Colon (tissue), 2 donors: Measurements from ENCODE around the gene TRIM52.
"Not testable (repeated sequence)": the region's sequence is repeated elsewhere in the genome, so short reads cannot be mapped to it uniquely, and the experiment has no call there.

Source experiments
- FAIRE-seq: peaks from 2 replicates; lab custom pipeline; 2012; peaks lifted over from hg19 to GRCh38; lab: Jason Lieb, UNC
- donor health status: control.
- donor health status: control.

TRIM52 gene

DNA sequence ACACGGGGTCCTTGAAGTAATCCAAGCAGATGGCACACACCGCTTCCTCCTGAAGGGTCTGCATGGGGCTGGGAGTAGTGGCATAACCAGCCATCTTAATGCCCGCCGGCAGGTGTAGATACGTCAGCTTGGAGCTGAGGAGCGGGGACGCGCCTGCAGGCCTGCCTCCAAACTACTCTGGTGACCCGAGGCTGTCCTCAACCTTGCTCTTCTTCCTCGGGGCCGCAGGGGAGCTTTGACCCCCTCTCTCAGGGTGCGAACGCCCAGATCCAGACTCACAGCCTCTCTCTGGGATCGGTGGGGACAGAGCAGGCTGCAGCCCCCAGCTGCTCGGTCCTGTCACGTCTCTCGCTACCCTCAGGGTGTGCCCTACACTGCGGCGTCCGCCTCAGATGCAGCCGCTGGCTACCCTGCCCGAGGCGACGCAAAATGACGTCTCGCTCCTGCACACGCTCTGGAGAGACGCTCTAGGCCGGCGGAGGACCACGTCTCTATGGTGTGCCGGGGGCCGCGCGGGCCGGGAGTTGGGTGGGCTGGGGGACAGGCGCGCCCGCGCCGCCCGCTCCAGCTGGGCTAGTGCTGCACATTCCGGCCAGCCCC is at the start of gene TRIM52:
Gene TRIM52, minus strand, starts transcription at position 424 of the 600 bp plus-strand sequence. Its CDS starts 330 bp downstream, at position 94.
- FAIRE-seq, result no peak

DNA sequence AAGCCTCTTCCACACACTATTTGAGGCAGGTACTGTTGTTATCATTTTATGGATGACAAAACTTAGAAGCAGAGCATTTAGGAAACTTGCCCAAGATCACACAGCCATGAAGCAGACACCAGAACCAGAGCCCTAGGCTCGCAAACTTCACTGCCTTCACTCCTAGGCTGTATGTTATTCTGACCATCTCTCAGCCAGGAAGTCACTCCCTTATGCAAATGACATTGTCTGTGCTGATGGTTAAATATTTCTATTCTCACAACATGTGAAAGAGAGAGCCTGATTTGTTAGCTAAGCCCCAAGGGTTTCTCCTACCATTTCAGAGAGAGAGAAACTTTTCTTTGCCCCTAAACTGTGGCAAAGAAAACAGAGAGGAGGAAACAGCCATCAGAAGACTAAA is 26.4 kb upstream of the TRIM52 start:
- not testable (repeated sequence) for FAIRE-seq

DNA sequence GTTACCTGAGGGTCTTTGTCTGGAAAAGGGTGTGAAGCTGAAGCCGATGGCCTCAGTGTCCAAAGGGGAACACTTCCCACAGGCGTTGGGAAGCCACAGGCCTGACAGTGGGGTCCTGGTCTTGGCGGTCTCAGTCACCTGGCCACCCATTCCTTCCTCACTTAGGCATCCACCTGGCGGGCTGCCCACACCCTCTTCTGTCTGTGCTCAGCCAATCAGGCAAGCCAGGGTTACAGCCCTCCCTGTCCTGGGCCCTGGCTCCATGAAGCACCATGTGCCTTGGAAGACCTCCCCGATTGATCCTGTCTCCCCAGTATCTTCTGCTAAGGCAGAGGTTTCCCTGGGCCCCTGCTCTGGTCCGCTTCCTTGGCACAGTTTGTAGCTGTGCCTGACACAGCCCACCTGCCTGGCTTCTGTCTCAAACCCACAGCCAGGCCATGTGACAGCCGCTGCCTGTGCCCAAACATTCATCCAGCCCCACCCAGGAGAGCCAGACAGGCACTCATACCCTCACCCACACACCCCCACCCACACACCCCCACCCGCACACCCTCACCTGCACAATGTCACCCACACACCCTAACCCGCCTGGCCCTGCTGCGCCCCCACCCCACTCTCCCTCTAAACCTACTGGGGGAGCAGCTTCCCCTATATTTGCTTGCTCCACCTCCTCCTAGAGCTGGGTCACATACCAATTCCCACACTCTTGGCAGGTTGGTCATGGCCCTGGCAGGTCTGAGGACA is 25.2 kb upstream of the TRIM52 start:
- FAIRE-seq, result not testable (repeated sequence)

- FAIRE-seq, result not testable (repeated sequence)
Observed at GRCh38 chr5:181283841-181284755, 23.2 kb upstream of the TRIM52 start.

DNA sequence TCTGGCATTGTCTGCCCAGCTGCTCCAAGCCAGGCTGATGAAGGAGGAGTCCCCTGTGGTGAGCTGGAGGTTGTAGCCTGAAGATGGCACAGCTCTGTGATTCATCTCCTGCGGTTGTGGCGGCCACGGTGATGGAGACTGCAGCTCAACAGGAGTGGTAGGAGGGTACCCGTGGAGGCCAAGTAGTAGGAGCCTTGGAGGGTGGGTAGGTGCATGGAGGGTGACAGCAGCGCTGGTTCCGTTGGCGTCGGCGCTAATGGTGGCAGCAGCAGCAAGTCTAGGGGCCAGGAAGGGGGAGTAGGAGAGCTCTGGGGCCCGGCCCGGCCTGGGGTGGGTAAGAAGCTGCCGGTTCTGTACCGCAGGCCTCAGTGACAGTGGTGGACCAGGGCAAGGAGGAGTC is 22.4 kb upstream of the TRIM52 start:
- no peak for FAIRE-seq

DNA sequence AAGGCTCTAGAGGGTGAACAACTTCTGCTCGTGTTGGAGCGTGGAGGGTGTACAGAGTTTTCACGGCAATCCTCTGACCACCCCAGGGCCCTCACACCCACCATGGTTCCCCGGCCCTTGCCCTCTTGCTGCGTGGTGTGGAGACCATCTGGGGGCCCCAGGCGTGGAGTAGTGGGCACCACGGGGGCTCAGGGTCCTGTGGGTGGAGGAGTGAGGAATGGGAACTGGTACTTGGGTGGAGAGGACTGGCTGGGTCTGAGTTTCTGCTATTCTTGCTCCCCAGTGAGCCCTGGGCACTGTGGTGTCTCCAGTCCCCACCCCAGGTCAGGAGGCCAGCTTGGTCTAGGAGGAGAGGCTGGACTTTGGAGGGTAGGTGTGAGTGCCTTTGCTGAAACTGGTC is 21.9 kb upstream of the TRIM52 start:
- no peak for FAIRE-seq

DNA sequence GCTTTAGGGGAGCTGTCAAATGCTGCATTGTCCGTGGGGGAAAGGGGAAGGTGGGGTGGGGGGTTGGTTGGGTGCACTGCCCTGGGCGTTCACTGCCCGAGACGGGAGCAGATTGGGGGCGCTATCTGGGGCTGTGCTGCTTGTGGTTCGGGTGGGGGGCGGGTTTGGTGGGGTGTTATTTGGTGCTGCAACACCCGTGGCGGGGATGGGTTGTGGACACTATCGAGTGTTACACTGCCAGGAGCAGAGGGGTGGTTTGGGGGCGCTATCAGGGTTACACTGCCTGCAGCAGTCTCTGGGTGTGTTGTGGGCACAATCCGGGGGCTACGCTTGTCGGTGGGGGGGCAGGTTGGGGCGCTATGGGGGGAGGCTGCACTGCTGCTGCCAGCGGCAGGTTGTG is 21.5 kb upstream of the TRIM52 start:
- not testable (repeated sequence) for FAIRE-seq

DNA sequence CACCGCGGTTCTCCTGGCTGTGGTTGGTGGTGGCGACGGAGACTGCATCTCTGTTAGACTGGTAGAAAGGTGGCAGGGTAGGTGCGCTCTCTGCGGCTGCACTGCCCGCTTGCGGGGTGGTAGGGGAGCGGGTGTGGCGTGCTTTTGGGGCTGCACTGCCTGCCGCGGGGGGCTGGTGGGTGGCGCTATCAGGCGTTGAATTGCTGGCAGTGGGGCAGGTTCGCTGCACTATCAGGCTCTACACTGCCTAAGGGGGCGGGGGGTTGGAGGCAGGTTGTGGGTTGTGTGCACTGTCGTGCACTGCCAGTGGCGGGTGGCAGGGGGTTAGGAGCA is 21.0 kb upstream of the TRIM52 start:
- FAIRE-seq, result no peak

- FAIRE-seq, result no peak
Observed at GRCh38 chr5:181281077-181281983, 20.4 kb upstream of the TRIM52 start.

GRCh38 chr5:181280251-181280762 is 19.4 kb upstream of the TRIM52 start:
- no peak for FAIRE-seq

DNA sequence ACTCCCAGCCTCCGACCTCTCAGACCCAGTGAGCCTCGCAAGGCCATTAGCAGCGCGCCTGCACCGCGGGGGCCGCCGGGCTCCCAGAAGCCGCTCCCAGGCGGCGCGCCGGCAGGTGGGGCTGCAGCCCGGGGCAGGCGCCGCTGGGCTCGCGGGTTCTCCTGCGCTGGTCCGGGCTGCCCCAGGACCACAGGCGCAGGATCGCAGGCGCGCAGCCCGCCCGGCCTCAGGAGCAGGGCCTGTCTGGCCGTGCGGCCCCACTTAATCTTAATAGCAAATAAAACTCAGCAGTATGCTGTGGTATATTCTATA is 12.4 kb upstream of the TRIM52 start:
- not testable (repeated sequence) for FAIRE-seq

- no peak for FAIRE-seq
Observed at GRCh38 chr5:181271081-181271480, 10.1 kb upstream of the TRIM52 start.

DNA sequence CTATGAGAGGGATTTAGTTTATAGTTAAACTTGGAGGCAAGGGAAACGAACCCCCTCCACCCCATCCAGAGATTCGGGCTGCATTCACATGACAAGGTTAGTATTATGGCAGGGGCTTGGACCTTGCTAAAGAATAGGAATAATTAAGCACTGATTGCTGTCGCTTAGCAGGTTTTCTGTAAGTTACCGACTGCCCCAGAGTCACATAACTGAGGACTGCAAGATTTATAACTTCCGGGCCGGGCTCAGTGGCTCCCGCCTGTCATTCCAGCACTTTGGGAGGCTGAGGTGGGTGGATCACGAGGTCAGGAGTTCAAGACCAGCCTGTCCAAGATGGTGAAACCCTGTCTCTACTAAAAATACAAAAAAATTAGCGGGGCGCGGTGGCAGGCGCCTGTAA is 7.0 kb upstream of the TRIM52 start:
- FAIRE-seq, result not testable (repeated sequence)

DNA sequence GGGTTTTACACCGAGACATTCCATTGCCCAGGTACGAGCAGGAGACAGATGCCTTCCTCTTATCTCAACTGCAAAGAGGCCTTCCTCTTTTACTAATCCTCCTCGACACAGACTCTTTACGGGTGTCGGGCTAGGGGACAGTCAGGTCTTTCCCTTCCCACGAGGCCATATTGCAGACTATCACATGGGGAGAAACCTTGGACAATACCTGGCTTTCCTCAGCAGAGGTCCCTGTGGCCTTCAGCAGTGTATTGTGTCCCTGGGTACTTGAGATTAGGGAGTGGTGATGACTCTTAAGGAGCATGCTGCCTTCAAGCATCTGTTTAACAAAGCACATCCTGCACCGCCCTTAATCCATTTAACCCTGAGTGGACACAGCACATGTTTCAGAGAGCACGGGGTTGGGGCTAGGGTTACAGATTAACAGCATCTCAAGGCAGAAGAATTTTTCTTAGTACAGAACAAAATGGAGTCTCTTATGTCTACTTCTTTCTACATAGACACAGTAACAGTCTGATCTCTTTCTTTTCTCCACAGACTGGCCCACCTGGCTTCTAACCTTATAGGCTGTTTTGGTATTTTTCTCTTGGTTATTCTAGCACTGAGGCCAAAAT is 6.5 kb upstream of the TRIM52 start:
- not testable (repeated sequence) for FAIRE-seq

DNA sequence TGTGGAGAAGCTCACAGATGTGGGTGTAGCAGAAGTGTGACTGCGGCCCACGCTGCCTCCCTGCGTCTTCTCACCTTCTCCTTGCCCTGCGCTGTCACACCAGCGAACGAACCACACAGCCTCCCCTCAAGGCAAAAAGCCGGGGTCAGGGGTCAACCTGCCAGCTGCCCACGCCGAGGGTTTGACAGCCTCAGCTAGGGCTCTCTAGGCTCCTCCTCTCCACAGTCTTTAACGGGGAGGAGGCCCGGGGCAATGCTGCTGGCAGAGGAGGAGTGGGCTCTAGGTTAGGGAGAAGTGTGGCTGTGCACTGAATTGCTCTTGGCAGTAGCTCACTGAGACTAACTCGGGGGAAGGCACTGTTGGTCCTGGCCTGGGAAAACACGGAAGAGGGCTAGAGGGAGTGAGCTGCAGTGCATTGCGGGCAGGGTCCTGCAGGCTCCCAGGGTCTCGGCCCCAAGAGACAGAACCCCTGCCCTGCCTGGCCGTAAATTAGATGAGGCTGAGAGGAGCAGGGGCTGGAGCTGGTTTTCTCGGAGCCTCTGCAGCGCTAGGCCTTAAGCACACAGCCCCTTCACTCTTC is 4.2 kb upstream of the TRIM52 start:
- no peak for FAIRE-seq

GRCh38 chr5:181263633-181264032 is 2.7 kb upstream of the TRIM52 start:
- no peak for FAIRE-seq

DNA sequence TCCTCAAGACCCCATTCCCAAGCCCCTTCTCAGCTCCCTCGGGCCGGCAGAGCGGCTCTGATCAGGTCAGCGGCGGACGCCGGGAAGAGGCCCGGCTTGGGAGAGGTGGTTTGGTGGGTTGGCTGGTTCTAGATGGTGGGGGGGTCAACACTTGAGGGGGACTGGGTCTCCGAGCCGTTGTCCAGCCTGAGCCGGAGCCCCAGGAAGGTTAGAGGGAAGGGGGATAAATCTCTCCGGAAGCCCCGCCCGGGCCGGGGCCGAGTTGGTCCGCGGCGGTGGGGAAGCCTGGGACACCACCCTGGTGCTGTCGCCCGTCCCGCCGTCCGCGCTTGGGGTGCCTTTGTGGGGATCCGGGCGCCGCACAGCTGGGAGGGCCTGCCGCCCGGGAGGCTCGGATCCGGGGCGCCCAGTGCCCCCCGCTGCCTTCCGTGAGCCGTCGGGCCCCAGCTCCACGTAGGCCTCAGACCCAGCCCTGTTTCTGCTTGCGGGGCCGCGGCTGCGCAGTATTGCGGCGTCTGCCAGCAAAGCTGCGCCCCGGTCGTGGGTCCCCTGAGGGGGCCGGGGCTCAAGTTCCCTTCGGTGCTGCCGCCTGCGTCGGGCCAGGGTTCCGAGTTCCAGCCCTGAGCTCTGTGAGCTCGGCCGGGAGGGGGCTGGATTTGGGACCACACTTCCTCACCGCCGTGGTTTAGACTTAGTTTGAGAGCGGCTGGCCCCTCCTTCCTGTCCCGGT is 542 bp upstream of the TRIM52 start:
- FAIRE-seq, result no peak

- FAIRE-seq, result no peak
Observed at GRCh38 chr5:181259974-181260719, 796 bp downstream of the TRIM52 start.

GRCh38 chr5:181259283-181259682 is 1.7 kb downstream of the TRIM52 start:
- no peak for FAIRE-seq

- no peak for FAIRE-seq
Observed at GRCh38 chr5:181258576-181258975, 2.4 kb downstream of the TRIM52 start.
